ENCODE data around the gene HES3.

HES3 gene

GRCh38 chr1:6287029-6287428 lies 43.0 kb downstream of the HES3 start:
- Mint-ChIP-seq H3K4me1 (no peaks in the 10 kb centered on the region), H3K36me3 (ENCODE audit: insufficient read depth) (peaks cover 2% of the 10 kb centered on the region), H3K27ac (ENCODE audit: low read depth) (no peak overlapping the region), H3K4me3 (no peak overlapping the region), H3K9me3 (no peaks in the 10 kb centered on the region), H3K27me3 (no peaks in the 10 kb centered on the region)
- ATAC-seq (replicated peaks; ENCODE audit: extremely low read depth, poor library complexity, severe bottlenecking) (no peak), DNase-seq (ENCODE audit: low spot score in 2 of 2) (no peak)

- H3K4me3 Mint-ChIP-seq: no peak overlapping the region
- H3K9me3 Mint-ChIP-seq: no peaks in the 10 kb centered on the region
- no peak for ATAC-seq (replicated peaks; ENCODE audit: extremely low read depth, poor library complexity, severe bottlenecking)
- H3K27me3 Mint-ChIP-seq: no peaks in the 10 kb centered on the region
- H3K4me1 Mint-ChIP-seq: no peaks in the 10 kb centered on the region
- peaks cover 2% of the 10 kb centered on the region for H3K36me3 Mint-ChIP-seq (ENCODE audit: insufficient read depth)
- no peak overlapping the region for H3K27ac Mint-ChIP-seq (ENCODE audit: low read depth)
- DNase-seq (ENCODE audit: low spot score in 2 of 2): no peak
Observed at GRCh38 chr1:6287431-6287886, 43.5 kb downstream of the HES3 start.

- H3K4me1 Mint-ChIP-seq: no peaks in the 10 kb centered on the region
- no peaks in the 10 kb centered on the region for H3K27me3 Mint-ChIP-seq
- ATAC-seq (replicated peaks; ENCODE audit: extremely low read depth, poor library complexity, severe bottlenecking): no peak
- peak overlapping the region; percentile 73 for H3K27ac Mint-ChIP-seq (ENCODE audit: low read depth)
- peaks cover 2% of the 10 kb centered on the region for H3K36me3 Mint-ChIP-seq (ENCODE audit: insufficient read depth)
- H3K4me3 Mint-ChIP-seq: no peak overlapping the region
- DNase-seq (ENCODE audit: low spot score in 2 of 2): no peak
- no peaks in the 10 kb centered on the region for H3K9me3 Mint-ChIP-seq
Observed at GRCh38 chr1:6288026-6288425, 44.0 kb downstream of the HES3 start.

GRCh38 chr1:6288665-6289064 lies 44.7 kb downstream of the HES3 start:
- H3K27me3 Mint-ChIP-seq: no peaks in the 10 kb centered on the region
- H3K27ac Mint-ChIP-seq (ENCODE audit: low read depth): peak overlapping the region; percentile 73
- DNase-seq (ENCODE audit: low spot score in 2 of 2) (no peak), ATAC-seq (replicated peaks; ENCODE audit: extremely low read depth, poor library complexity, severe bottlenecking) (no peak)
- no peak overlapping the region for H3K4me3 Mint-ChIP-seq
- peaks cover under 1% of the 10 kb centered on the region for H3K4me1 Mint-ChIP-seq
- H3K36me3 Mint-ChIP-seq (ENCODE audit: insufficient read depth): peaks cover 2% of the 10 kb centered on the region
- H3K9me3 Mint-ChIP-seq: no peaks in the 10 kb centered on the region

DNA sequence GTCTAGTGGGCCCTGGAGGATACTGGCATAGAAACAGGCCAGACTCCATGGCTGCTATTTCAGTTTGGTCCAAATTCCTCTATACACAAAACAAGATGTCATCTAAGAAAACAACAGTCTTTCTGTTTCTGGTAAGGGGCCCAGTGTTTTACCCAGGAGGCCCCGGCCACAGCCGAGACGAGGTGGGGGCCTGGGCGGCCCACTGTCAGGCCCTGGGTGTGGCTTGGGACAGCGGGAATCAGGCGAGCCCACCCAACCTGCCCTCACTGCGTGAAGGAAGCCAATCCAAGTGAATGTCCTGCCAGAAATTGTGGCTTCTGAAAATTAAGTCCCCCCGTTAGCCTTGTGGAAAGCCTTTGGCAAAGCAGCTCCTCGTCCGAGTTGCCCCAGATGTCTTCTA lies 48.1 kb downstream of the HES3 start:
- no peak for ATAC-seq (replicated peaks; ENCODE audit: extremely low read depth, poor library complexity, severe bottlenecking)
- H3K9me3 Mint-ChIP-seq: no peaks in the 10 kb centered on the region
- peaks cover 20% of the 10 kb centered on the region for H3K4me1 Mint-ChIP-seq
- no peak overlapping the region for H3K4me3 Mint-ChIP-seq
- no peaks in the 10 kb centered on the region for H3K27me3 Mint-ChIP-seq
- no peak for DNase-seq (ENCODE audit: low spot score in 2 of 2)
- peak overlapping the region; percentile 59 for H3K27ac Mint-ChIP-seq (ENCODE audit: low read depth)
- H3K36me3 Mint-ChIP-seq (ENCODE audit: insufficient read depth): peaks cover 6% of the 10 kb centered on the region

DNA sequence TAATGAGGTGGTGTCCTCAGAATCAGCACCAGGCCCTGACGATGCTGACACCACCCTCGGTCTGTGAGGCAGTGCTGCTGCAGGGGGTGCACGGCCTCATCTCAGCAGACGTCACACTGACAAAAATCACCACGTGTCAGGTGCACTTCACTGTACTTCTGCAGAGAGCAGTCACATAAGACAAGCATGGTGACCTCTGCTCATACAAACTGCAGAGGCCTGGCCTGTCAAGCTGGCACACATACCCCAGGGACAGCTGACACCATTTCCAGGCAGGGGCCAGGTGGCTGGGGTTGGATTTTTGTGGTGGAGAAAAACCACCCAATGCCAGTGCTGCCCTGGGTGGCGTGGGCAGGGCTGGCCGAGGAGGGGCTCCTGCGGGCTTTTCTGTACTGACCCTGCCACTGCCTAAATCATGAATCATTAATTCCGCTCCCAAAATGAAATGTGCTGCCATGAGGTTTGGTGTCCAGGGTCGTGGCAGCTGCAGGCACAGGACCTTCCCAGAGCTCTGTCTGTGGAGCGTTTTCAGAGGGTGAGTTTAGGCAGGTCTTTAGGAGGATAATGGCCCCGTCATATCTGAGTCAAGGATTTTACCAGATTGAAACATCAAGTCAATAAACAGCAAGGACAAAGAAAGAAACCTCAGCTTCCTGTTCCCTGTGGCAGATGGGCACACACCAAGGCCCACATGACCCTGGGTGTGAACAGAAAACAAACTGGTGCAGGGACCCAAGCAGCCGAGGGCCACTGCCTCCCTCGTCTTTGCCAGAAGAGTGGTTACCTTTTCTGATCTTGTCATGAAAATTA lies 50.3 kb downstream of the HES3 start:
- peak; percentile 85 for ATAC-seq (replicated peaks; ENCODE audit: extremely low read depth, poor library complexity, severe bottlenecking)
- Mint-ChIP-seq H3K27ac (ENCODE audit: low read depth) (peak overlapping the region; percentile 51), H3K9me3 (no peaks in the 10 kb centered on the region), H3K4me3 (peak overlapping the region; percentile 47), H3K36me3 (ENCODE audit: insufficient read depth) (peaks cover 4% of the 10 kb centered on the region), H3K4me1 (peaks cover 20% of the 10 kb centered on the region), H3K27me3 (no peaks in the 10 kb centered on the region)
- peak in 1 of 2 donors; percentile 27 for DNase-seq (ENCODE audit: low spot score in 2 of 2)

DNA sequence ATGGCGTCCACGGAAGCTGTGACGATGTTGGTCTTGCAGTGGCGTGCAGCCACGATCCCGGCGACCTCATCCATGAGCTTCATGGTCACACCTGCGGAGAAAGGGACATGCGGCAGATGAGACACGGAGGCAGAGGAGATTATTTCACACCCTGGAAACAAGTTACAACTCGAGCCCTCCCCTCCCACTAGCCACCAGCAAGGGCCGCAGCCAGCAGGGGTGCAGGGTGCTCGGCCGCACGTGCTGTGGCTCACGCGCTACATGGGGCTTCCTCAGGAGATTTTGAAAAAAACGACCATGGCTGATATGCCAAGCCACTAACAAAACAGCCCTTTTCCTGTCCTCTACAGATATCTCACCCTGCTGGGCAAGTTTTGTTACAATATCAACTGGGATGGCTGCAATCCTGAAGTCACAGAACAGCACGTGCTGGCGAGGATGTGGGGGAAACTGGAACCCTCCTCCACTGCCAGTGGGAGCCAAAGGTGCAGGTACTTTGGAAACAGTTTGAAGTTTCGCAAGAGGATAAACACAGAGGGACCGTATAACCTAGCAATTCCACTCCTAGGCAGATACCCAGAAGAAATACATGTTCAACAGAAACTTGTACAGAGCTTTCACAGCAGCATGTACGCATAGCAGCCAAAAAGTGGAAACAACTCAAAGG lies 51.0 kb downstream of the HES3 start:
- peak overlapping the region; percentile 10 for H3K27ac Mint-ChIP-seq (ENCODE audit: low read depth)
- peaks cover 4% of the 10 kb centered on the region for H3K36me3 Mint-ChIP-seq (ENCODE audit: insufficient read depth)
- no peak for DNase-seq (ENCODE audit: low spot score in 2 of 2)
- peak; percentile 35 for ATAC-seq (replicated peaks; ENCODE audit: extremely low read depth, poor library complexity, severe bottlenecking)
- H3K9me3 Mint-ChIP-seq: no peaks in the 10 kb centered on the region
- peaks cover 20% of the 10 kb centered on the region for H3K4me1 Mint-ChIP-seq
- H3K27me3 Mint-ChIP-seq: no peaks in the 10 kb centered on the region
- H3K4me3 Mint-ChIP-seq: peak overlapping the region; percentile 47
